HepG2 (cell line): ENCODE measurements around the gene SCAPER. TPM values are rescaled to one million over a fixed set of nuclear protein-coding genes. Genes with fewer than 3 reads are reported as not detected.

ENCODE experiments used
- ATAC-seq: fragments of 200-7000 bp; cut with Tn5 transposase; 3 replicates; pipeline ENCODE4 v1.9.1; 2020; ENCODE audit warnings: mild to moderate bottlenecking, moderate library complexity
- BruUV-seq: library from RNA; stranded (reverse); fragments of 400-500 nt; replicated peaks from 2 replicates; lab custom pipeline; 2021; lab: Mats Ljungman, UMichigan
- CTCF ChIA-PET: fragments of 300-600 bp; formaldehyde crosslinking; extraction: SDS; loops from one replicate; lab custom pipeline; 2021; ENCODE audit warnings: low total read pairs, inconsistent platforms, low intra/inter-chr PET ratio; lab: Yijun Ruan, JAX
- POLR2A ChIA-PET: fragments of 350-600 bp; sonication (Branson Sonifier 250); formaldehyde crosslinking; loops from one replicate; lab custom pipeline; 2020; ENCODE audit warnings: antibody characterized with exemption, inconsistent platforms; lab: Yijun Ruan, JAX
- DNase-seq: peaks from one replicate; pipeline ENCODE4 v3.0.0-alpha.2; 2015; ENCODE audit warnings: low spot score
- FAIRE-seq: peaks from 3 replicates; lab custom pipeline; 2011; peaks lifted over from hg19 to GRCh38; lab: Jason Lieb, UNC
- H2AFZ ChIP-seq: one replicate; pipeline ENCODE4 v1.6.1; 2011; ENCODE audit warnings: low read length, inconsistent platforms
- H3K27ac ChIP-seq: fragments of 300-600 bp; 3 replicates; pipeline ENCODE4 v1.8.0; 2011; ENCODE audit warnings: mixed run types, mild to moderate bottlenecking, mixed read lengths, low read length, inconsistent platforms; ENCODE audit not compliant: insufficient read depth; ENCODE audit errors: extremely low read length
- H3K27me3 ChIP-seq, 2 experiments: fragments of 200-600 bp in 1 of 2; 2 replicates in 1 of 2; 3 replicates in 1 of 2; pipeline versions ENCODE4 v1.6.0 to v1.8.0; 2011; ENCODE audit warnings: low read length in 2 of 2, mild to moderate bottlenecking in 2 of 2, moderate library complexity in 2 of 2, inconsistent platforms in 1 of 2; ENCODE audit not compliant: insufficient read depth in 2 of 2, control insufficient read depth in 1 of 2
- H3K36me3 ChIP-seq, 2 experiments: fragments of 200-600 bp in 1 of 2; replicated peaks in 1 of 2; 2 replicates in 1 of 2; 3 replicates in 1 of 2; pipeline versions ENCODE4 v1.5.1 to v1.8.0; 2011; ENCODE audit warnings: low read length in 2 of 2, inconsistent platforms in 1 of 2; ENCODE audit not compliant: insufficient read depth in 2 of 2, control insufficient read depth in 1 of 2
- H3K4me1 ChIP-seq: 2 replicates; pipeline ENCODE4 v1.5.1; 2012; ENCODE audit warnings: low read length, inconsistent platforms; ENCODE audit not compliant: insufficient read depth
- H3K4me2 ChIP-seq: 2 replicates; pipeline ENCODE4 v1.6.0; 2011; ENCODE audit warnings: low read depth, low read length, inconsistent platforms
- H3K4me3 ChIP-seq, 3 experiments: fragments of 200-600 bp in 1 of 3; sonication (generic), shearing (Covaris generic) in 1 of 3; replicated peaks in 1 of 3; 2 replicates each; pipeline ENCODE4 v1.5.1; 2011 to 2016; ENCODE audit warnings: low read length in 3 of 3, inconsistent platforms in 2 of 3, low read depth in 2 of 3, mild to moderate bottlenecking in 2 of 3, control low read depth in 1 of 3, mixed read lengths in 1 of 3; ENCODE audit not compliant: insufficient read depth in 1 of 3
- H3K79me2 ChIP-seq: one replicate; pipeline ENCODE4 v1.6.1; 2011; ENCODE audit warnings: low read length, inconsistent platforms; ENCODE audit not compliant: insufficient read depth
- H3K9ac ChIP-seq: 2 replicates; pipeline ENCODE4 v1.6.0; 2011; ENCODE audit warnings: mild to moderate bottlenecking, low read depth, low read length, inconsistent platforms; ENCODE audit not compliant: insufficient read depth
- H3K9me3 ChIP-seq: 2 replicates; pipeline ENCODE4 v1.5.1; 2012; ENCODE audit warnings: mild to moderate bottlenecking, low read length
- H4K20me1 ChIP-seq: 2 replicates; pipeline ENCODE4 v1.6.0; 2011; ENCODE audit warnings: inconsistent platforms, mild to moderate bottlenecking, low read length, moderate library complexity; ENCODE audit not compliant: insufficient read depth
- CHD2 ChIP-seq: IDR thresholded peaks from 2 replicates; pipeline ENCODE4 v1.6.1; 2011; ENCODE audit warnings: low read depth, low read length, improper control_type of control experiment
- SPEN ChIP-seq: sonication (generic); formaldehyde crosslinking; IDR thresholded peaks from 2 replicates; pipeline ENCODE4 v1.5.1; 2020; ENCODE audit warnings: low read depth, mild to moderate bottlenecking, missing genetic modification reagents
- ZNF17 ChIP-seq: sonication (generic); formaldehyde crosslinking; IDR thresholded peaks from 2 replicates; pipeline ENCODE4 v1.5.0; 2020; ENCODE audit warnings: mild to moderate bottlenecking, missing genetic modification reagents
- ZNF569 ChIP-seq: sonication (generic); formaldehyde crosslinking; IDR thresholded peaks from 2 replicates; pipeline ENCODE4 v1.5.0; 2020; ENCODE audit warnings: mild to moderate bottlenecking, missing genetic modification reagents, moderate library complexity, borderline replicate concordance
- WGBS: methylation state at CpG from one replicate; pipeline ENCODE4 v1.1.6; 2017; ENCODE audit warnings: low lambda C conversion rate; 5-methylcytosine and 5-hydroxymethylcytosine counted together
- in situ Hi-C: cut with HindIII; loops from 2 replicates; pipeline ENCODE4 v1.10.0; 2017; ENCODE audit warnings: low pct_unique_long_range_greater_than_20kb; ENCODE audit not compliant: extremely low pct_ligation_motif_present
- intact Hi-C: fragments of 100-400 bp; cut with micrococcal nuclease; formaldehyde crosslinking; loops from one replicate; pipeline ENCODE4 v1.10.0; 2022; ENCODE audit not compliant: unreplicated experiment
- polyA plus RNA-seq, 8 experiments: library from polyadenylated mRNA; depleted of rRNA in 3 of 8; stranded (reverse) in 7 of 8; unstranded in 1 of 8; fragments of >200 nt; fragmentation: Illumina TruSeq in 4 of 8; extraction: Trizol in 4 of 8; gene quantifications; 2 replicates each; pipeline versions ENCODE4 v1.2.1 to v1.2.3, GENCODE V29; 2011 to 2016; ENCODE audit warnings: low read depth in 4 of 8, missing spikeins in 1 of 8, mixed read lengths in 1 of 8; ENCODE audit not compliant: insufficient read depth in 1 of 8
- total RNA-seq, 5 experiments: library from RNA; depleted of rRNA; stranded (reverse); fragments of >200 nt; fragmentation: Illumina TruSeq; extraction: Trizol; gene quantifications; 2 replicates each; pipeline ENCODE4 v1.2.3, GENCODE V29; 2016; ENCODE audit warnings: low read depth in 1 of 5
- TF ChIP-seq, protein P1 (sequence below): sonication (generic); formaldehyde crosslinking; IDR thresholded peaks from 2 replicates; pipeline ENCODE4 v1.5.0; 2020; ENCODE audit warnings: missing genetic modification reagents
- TF ChIP-seq, protein P2 (sequence below): sonication (generic); formaldehyde crosslinking; IDR thresholded peaks from 2 replicates; pipeline ENCODE4 v1.4.0; 2020; ENCODE audit warnings: mild to moderate bottlenecking, missing genetic modification reagents
- TF ChIP-seq, protein P3 (sequence below), 2 experiments: sonication (generic) in 1 of 2; formaldehyde crosslinking in 1 of 2; IDR thresholded peaks; 2 replicates each; pipeline versions ENCODE4 v1.5.1 to v1.6.1; 2011 to 2020; ENCODE audit warnings: borderline replicate concordance in 1 of 2, low read depth in 1 of 2, low read length in 1 of 2, mild to moderate bottlenecking in 1 of 2, missing genetic modification reagents in 1 of 2, moderate library complexity in 1 of 2

Gene SCAPER
- total and polyA plus RNA-seq, 2 of the 13 experiments (the other 11 are each of a cell fraction or from before 2014, with no cell fraction given) = 4.3 to 10.5 TPM

DNA sequence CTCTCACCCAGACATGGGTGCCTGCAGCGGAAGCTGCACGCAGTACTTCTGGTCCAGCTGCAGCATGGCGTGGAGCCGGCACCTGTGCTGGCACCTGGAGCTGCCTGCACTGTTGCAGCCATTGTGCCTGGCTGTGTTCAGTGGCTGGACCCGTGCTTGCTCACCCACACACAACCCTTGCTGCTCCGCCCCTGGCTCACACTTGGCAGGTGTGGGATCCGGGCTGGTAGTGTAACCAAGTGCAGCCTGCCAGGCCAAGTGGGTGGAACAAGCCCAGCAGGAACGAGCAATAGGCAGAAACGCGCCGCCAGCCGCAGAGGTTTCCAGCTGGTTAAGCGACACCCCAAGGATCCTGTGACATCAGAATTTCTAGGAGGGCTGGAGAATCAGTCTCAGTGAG lies 11.2 kb upstream of the SCAPER start (continued):
- TF ChIP-seq, protein P1, sequence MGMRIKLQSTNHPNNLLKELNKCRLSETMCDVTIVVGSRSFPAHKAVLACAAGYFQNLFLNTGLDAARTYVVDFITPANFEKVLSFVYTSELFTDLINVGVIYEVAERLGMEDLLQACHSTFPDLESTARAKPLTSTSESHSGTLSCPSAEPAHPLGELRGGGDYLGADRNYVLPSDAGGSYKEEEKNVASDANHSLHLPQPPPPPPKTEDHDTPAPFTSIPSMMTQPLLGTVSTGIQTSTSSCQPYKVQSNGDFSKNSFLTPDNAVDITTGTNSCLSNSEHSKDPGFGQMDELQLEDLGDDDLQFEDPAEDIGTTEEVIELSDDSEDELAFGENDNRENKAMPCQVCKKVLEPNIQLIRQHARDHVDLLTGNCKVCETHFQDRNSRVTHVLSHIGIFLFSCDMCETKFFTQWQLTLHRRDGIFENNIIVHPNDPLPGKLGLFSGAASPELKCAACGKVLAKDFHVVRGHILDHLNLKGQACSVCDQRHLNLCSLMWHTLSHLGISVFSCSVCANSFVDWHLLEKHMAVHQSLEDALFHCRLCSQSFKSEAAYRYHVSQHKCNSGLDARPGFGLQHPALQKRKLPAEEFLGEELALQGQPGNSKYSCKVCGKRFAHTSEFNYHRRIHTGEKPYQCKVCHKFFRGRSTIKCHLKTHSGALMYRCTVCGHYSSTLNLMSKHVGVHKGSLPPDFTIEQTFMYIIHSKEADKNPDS (CRISPR knock-in tag) = no peak
- TF ChIP-seq, protein P2, sequence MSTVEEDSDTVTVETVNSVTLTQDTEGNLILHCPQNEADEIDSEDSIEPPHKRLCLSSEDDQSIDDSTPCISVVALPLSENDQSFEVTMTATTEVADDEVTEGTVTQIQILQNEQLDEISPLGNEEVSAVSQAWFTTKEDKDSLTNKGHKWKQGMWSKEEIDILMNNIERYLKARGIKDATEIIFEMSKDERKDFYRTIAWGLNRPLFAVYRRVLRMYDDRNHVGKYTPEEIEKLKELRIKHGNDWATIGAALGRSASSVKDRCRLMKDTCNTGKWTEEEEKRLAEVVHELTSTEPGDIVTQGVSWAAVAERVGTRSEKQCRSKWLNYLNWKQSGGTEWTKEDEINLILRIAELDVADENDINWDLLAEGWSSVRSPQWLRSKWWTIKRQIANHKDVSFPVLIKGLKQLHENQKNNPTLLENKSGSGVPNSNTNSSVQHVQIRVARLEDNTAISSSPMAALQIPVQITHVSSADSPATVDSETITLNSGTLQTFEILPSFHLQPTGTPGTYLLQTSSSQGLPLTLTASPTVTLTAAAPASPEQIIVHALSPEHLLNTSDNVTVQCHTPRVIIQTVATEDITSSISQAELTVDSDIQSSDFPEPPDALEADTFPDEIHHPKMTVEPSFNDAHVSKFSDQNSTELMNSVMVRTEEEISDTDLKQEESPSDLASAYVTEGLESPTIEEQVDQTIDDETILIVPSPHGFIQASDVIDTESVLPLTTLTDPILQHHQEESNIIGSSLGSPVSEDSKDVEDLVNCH (CRISPR knock-in tag) = no peak
- TF ChIP-seq, all 625 proteins: peak for 0

DNA sequence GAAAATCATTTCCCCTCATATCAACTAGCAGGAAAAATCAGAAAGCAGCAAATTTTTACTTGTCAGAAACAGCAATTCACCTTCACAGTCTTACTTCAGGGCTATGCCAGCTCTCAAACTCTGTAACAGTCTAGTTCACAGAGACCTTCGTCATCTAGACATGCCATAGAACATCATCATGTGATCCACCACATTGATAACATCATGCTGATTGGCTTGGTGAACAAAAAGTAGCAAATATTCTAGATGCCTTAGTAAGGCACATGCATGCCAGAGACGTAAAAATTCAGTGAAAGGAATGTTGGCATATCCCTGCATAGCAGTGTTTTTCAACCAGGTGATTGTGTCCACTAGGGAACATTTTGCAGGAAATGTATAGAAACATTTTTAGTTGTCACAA lies 8.6 kb upstream of the SCAPER start:
- no peaks in the 10 kb centered on the region for H3K9me3 ChIP-seq
- H3K79me2 ChIP-seq = no peaks in the 10 kb centered on the region
- H4K20me1 ChIP-seq = no peaks in the 10 kb centered on the region
- no peak for DNase-seq
- no peak overlapping the region for H3K27ac ChIP-seq
- H3K36me3 ChIP-seq = no peaks in the 10 kb centered on the region
- no peak for FAIRE-seq
- TF ChIP-seq ZNF17 (CRISPR knock-in tag) (no peak), SPEN (CRISPR knock-in tag) (no peak), ZNF569 (no peak), CHD2 (no peak)
- TF ChIP-seq, protein P3, sequence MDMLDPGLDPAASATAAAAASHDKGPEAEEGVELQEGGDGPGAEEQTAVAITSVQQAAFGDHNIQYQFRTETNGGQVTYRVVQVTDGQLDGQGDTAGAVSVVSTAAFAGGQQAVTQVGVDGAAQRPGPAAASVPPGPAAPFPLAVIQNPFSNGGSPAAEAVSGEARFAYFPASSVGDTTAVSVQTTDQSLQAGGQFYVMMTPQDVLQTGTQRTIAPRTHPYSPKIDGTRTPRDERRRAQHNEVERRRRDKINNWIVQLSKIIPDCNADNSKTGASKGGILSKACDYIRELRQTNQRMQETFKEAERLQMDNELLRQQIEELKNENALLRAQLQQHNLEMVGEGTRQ (IDR thresholded peaks at IDR 0.05; ENCODE audit: low read depth, low read length) = no peak
- TF ChIP-seq, protein P3 (CRISPR knock-in tag; IDR thresholded peaks at IDR 0.05; ENCODE audit: borderline replicate concordance) = no peak
- H3K4me1 ChIP-seq = no peaks in the 10 kb centered on the region
- no TSS peak for BruUV-seq
- in situ Hi-C loops (no loop called here), intact Hi-C loops (no loop called here)
- 5% methylated on average over 2 of the region's 2 CpGs for WGBS
- ATAC-seq = no peak
- no peak overlapping the region for H3K4me3 ChIP-seq
- H2AFZ ChIP-seq = no peak overlapping the region
- peaks cover 0 to 9% of the 10 kb centered on the region in 2 experiments; a peak in 1 of 5 replicates for H3K27me3 ChIP-seq
- POLR2A ChIA-PET = no interaction called here
- no peak overlapping the region for H3K9ac ChIP-seq
- H3K4me2 ChIP-seq = no peak overlapping the region
- CTCF ChIA-PET = no interaction called here
